ENCODE data around the gene CALD1.

The CALD1 gene

GRCh38 chr7:134992626-134993179, 213.3 kb downstream of the CALD1 start:
- TF ChIP-seq, protein P1, sequence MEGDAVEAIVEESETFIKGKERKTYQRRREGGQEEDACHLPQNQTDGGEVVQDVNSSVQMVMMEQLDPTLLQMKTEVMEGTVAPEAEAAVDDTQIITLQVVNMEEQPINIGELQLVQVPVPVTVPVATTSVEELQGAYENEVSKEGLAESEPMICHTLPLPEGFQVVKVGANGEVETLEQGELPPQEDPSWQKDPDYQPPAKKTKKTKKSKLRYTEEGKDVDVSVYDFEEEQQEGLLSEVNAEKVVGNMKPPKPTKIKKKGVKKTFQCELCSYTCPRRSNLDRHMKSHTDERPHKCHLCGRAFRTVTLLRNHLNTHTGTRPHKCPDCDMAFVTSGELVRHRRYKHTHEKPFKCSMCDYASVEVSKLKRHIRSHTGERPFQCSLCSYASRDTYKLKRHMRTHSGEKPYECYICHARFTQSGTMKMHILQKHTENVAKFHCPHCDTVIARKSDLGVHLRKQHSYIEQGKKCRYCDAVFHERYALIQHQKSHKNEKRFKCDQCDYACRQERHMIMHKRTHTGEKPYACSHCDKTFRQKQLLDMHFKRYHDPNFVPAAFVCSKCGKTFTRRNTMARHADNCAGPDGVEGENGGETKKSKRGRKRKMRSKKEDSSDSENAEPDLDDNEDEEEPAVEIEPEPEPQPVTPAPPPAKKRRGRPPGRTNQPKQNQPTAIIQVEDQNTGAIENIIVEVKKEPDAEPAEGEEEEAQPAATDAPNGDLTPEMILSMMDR (conservative IDR thresholded peaks at IDR 0.05; ENCODE audit: low read length) = no peak
- no peak for DNase-seq (ENCODE audit: low read depth)
- H3K4me3 ChIP-seq (ENCODE audit: low read length) = no peak overlapping the region

- TF ChIP-seq, protein P1 (conservative IDR thresholded peaks at IDR 0.05; ENCODE audit: low read length) = no peak
- DNase-seq (ENCODE audit: low read depth) = no peak
- H3K4me3 ChIP-seq (ENCODE audit: low read length) = no peak overlapping the region
Measured at GRCh38 chr7:134993877-134994456, 214.5 kb downstream of the CALD1 start.

DNA sequence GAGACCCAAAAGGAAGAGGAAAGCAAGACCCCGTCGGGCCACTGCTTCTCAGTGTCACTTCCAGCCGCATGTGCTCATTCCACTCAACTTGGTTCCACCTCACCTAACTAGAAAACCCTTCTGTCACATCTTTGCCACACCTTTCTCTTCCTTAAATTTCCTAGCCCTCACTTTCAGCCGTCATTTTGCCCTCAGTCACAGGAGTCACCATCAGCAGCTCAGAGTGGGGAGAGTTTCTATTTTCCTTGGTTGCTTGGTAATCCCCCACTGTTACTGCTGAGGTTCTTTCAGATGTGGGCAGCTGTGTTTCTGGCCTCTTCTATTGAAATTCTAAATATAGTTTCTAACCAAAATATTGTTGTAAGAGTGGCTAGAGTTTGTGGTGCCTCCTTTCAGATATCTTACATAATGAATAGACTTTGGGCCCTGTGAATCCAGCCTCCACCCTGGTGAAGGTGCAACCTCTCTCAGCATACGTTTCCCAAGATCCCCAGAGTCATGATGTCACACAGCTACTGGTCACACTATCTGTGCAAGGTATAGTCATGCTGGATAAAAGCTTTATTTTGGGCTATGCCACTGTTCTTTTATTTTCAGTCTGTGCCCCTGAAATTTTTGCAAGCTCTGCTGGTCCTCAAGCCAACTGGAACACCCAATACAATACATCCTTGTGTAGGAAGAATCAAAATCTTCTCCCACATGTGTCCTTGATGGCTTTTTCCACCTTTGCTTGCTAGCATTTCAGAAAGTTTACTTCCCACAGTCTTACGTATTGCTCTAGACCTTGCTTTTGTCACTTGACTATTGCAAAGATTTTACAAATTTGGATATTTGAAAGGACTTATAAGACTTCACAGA, 216.0 kb downstream of the CALD1 start:
- no peak for DNase-seq (ENCODE audit: low read depth)
- TF ChIP-seq, protein P1 (conservative IDR thresholded peaks at IDR 0.05; ENCODE audit: low read length) = no peak

DNA sequence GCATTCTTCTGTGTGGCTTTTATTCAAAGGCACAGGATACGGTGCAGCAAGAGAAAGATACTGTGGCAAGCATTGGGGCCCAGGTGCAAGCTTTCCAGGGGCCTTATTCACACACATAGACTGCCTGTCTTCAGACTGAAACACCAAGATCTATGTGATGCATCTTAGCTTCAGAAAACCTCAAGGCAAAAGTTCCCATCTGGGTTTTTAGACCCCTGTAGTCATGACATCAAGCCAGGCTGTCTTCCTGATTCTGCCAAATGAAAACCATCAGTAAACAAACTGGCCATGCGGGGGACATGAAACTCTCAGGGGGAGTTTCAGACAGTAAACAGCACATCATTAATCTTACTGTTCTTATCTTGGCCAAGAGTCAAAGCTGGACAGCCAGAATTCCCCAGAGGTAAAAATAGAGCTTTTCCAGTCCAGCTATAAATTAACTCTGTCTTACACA, 216.7 kb downstream of the CALD1 start:
- TF ChIP-seq, protein P1 (conservative IDR thresholded peaks at IDR 0.05; ENCODE audit: low read length) = no peak
- no peak overlapping the region for H3K4me3 ChIP-seq (ENCODE audit: low read length)
- no peak for DNase-seq (ENCODE audit: low read depth)

More for the DNA sequence above, 216.0 kb downstream of the CALD1 start:
- no peak overlapping the region for H3K4me3 ChIP-seq (ENCODE audit: low read length)

- DNase-seq (ENCODE audit: low read depth) = no peak
- TF ChIP-seq, protein P1 (conservative IDR thresholded peaks at IDR 0.05; ENCODE audit: low read length) = no peak
- no peak overlapping the region for H3K4me3 ChIP-seq (ENCODE audit: low read length)
Measured at GRCh38 chr7:134997214-134997885, 217.9 kb downstream of the CALD1 start.

DNA sequence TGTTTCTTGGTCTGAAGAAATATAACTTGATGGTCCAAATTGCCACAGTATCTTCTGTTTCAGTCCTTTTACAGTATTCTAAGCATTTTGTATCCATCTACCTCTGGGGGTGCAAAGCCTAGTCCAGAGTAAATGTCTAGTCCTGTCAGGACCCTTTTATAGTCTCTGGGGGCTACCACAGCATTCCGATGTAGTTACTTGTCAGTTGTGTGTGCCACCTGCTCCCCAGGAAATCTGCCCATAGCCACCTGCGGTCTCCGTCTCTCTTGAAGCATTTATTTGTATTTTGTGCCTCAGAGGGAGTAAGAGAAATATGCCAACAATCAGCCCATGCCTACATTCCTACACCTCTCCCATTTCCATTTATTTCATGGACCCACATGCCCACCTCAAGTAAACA, 219.7 kb downstream of the CALD1 start:
- TF ChIP-seq, protein P1 (conservative IDR thresholded peaks at IDR 0.05; ENCODE audit: low read length) = no peak
- no peak for DNase-seq (ENCODE audit: low read depth)
- H3K4me3 ChIP-seq (ENCODE audit: low read length) = no peak overlapping the region
